ENCODE results near the gene HIKESHI.

- TF ChIP-seq CTCF (IDR thresholded peaks at IDR 0.05) (no peak), POLR2A (IDR thresholded peaks at IDR 0.05) (no peak), POLR2AphosphoS5 (IDR thresholded peaks at IDR 0.05) (no peak)
Observed at GRCh38 chr11:86257446-86257845, 44.6 kb upstream of the HIKESHI start.
